Ectodermal cell (in vitro differentiated cells): ENCODE measurements around the gene NACC2.

Source experiments
- H3K27ac ChIP-seq: 2 replicates; pipeline ENCODE4 v1.7.0; 2013; ENCODE audit warnings: mild to moderate bottlenecking, low read depth, low read length; ENCODE audit not compliant: insufficient read depth, poor library complexity, severe bottlenecking
- H3K27me3 ChIP-seq: 2 replicates; pipeline ENCODE4 v1.7.0; 2013; ENCODE audit warnings: mild to moderate bottlenecking, low read length; ENCODE audit not compliant: insufficient read depth, control insufficient read depth, poor library complexity, severe bottlenecking
- H3K36me3 ChIP-seq: one replicate; pipeline ENCODE4 v1.7.0; 2013; ENCODE audit warnings: low read length; ENCODE audit not compliant: control insufficient read depth, insufficient read depth
- H3K4me1 ChIP-seq: one replicate; pipeline ENCODE4 v1.7.0; 2013; ENCODE audit warnings: low read length; ENCODE audit not compliant: control insufficient read depth, insufficient read depth
- H3K4me3 ChIP-seq: 2 replicates; pipeline ENCODE4 v1.7.0; 2013; ENCODE audit warnings: low read depth, low read length, control low read depth; ENCODE audit not compliant: insufficient read depth
- H3K9me3 ChIP-seq: 2 replicates; pipeline ENCODE4 v1.7.0; 2013; ENCODE audit warnings: mild to moderate bottlenecking, low read length, moderate library complexity; ENCODE audit not compliant: control insufficient read depth
- WGBS, 2 experiments: methylation state at CpG; one replicate each; pipeline ENCODE4 v1.1.7; 2013; ENCODE audit warnings: missing lambda C conversion rate in 2 of 2; 5-methylcytosine and 5-hydroxymethylcytosine counted together

NACC2 gene

DNA sequence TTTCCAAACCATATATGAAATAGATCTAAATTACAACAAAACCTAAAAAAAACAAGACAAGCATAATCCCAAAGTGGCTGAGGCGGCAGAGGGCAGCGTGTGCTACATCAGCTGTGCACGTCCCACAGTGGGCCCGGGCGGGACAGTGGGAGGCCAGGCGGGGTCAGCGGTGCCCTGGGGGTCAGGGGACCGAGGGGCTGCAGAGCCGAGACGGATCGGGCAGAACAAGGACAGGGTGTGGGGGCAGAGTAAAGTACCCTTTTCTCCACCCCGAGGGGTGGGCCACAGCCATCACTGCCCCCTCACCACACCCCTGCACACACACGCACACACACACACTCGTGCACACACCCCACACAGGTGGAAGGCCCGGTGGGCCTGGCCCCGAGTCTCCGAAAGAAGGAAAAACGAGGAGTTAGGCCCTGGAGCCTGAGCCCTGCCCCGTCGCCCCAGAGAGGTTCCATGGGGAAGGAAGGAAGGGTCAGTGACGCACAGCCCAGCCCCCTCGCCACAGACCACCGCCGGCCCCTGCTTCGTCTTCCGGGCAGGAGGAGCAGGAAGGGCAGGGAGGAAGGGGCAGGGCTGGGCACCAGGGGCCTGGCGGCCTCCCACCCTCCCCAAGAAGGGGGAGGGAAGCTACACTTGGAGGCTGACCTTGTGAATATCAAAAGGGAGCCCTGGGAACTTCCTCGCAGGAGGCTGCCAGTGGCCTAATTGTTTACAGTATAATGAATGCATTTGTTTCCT, 84.3 kb downstream of the NACC2 start:
- H3K27ac ChIP-seq: no peak overlapping the region
- WGBS, 2 experiments: 64 to 66% methylated on average over 27 to 28 of the region's 28 CpGs
- H3K36me3 ChIP-seq: no peaks in the 10 kb centered on the region
- H3K27me3 ChIP-seq: no peaks in the 10 kb centered on the region
- H3K4me3 ChIP-seq: no peak overlapping the region
- H3K4me1 ChIP-seq: peaks cover 38% of the 10 kb centered on the region
- no peaks in the 10 kb centered on the region for H3K9me3 ChIP-seq

DNA sequence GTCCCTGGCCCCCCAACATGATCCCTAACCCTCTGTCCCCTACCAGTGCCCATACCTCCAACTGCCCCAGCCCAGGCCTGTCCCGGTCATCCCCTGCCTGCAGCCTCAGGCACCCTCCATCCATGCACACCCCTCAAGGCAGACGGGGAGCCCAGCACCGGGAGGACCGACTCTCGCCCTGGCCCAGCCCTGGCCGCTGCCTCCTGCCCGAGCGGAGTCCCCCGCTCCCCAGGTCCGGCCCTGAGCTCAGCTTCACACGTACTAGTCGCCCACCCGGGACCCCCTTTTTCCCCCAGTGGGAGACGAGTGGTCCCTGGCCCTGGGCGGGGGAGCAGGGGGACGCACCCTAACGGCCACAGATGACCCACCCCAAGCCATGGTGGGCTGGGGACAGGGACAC, 84.9 kb downstream of the NACC2 start:
- H3K4me1 ChIP-seq: peaks cover 41% of the 10 kb centered on the region
- 93 to 94% methylated on average over 17 of the region's 17 CpGs for WGBS, 2 experiments
- H3K27ac ChIP-seq: no peak overlapping the region
- no peaks in the 10 kb centered on the region for H3K27me3 ChIP-seq
- no peak overlapping the region for H3K4me3 ChIP-seq
- no peaks in the 10 kb centered on the region for H3K9me3 ChIP-seq
- H3K36me3 ChIP-seq: no peaks in the 10 kb centered on the region

DNA sequence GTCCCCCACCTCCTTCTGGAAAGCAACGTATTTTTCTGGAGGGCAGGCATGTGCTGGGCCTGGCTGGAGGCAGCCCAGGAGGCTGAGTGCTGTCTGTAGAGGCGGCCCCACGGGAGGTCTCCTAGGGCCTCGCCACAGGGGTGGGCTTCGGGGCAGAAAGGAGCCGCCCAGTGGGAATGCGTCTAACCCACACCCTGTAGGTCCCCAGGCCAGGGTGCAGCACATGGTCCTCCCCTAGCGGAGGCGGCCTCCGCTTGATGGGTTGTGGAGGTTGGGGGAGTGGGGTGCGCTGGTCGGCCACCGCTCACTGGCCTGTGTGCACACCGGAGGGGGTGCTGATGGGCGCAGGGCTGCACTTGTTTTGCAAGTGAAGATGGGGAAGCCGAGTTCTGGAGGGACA, 85.6 kb downstream of the NACC2 start:
- WGBS, 2 experiments: 89 to 90% methylated on average over 16 of the region's 16 CpGs
- peaks cover 47% of the 10 kb centered on the region for H3K4me1 ChIP-seq
- H3K36me3 ChIP-seq: no peaks in the 10 kb centered on the region
- no peak overlapping the region for H3K4me3 ChIP-seq
- H3K27me3 ChIP-seq: no peaks in the 10 kb centered on the region
- H3K9me3 ChIP-seq: no peaks in the 10 kb centered on the region
- no peak overlapping the region for H3K27ac ChIP-seq

DNA sequence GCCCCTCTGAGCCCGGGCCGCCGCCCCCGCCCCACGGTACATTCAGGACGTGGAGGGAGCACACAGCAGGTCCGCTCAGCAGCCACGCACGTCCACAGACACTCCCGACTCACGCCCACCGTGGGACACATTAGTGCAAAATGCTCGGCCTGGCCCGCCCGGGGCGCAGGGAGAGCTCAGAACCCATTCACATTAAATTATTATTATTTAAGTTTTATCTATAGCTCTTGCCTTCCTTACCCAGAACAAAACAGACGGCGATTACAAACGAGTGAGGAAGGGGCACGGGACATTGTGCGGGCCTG, 86.4 kb downstream of the NACC2 start:
- peaks cover 56% of the 10 kb centered on the region for H3K4me1 ChIP-seq
- H3K27ac ChIP-seq: no peak overlapping the region

DNA sequence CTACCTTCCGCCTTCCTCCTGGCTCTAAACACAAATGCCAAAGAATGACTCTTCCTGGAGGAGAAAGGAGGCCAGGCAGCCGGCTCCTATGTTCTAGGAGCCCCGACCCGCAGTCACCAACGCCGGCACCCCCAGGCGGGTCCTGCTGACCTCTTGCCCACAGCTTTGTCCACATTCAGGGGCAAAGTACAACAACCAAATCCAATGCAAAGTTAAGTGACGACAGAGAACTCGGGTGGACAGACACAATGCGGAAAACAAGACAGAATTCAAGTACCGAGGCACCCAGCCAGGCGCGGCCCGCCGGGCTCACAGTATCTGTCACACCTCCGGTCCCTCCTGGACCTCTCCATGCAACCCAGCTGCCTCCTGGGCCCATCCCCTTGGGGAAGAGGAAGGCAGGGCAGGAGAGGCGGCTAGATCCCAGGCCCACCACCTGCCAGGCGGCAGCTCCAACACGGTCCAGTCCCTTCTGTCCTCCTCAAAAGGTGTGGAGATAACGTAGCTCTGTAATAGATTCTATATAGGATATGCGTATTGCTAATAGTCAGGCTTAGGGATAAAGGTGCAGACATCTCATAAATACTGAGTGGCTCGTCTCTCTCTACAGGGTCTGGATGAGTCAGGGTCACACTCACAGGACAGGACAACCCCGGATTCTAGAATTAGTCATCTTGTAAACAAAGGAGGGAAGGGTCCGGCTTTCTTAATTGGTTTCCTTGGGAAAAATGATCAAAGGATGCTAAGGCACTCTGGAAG, 87.0 kb downstream of the NACC2 start:
- 74 to 80% methylated on average over 24 of the region's 24 CpGs for WGBS, 2 experiments
- H3K4me1 ChIP-seq: peaks cover 61% of the 10 kb centered on the region

More for the DNA sequence above, 86.4 kb downstream of the NACC2 start:
- H3K4me3 ChIP-seq: no peak overlapping the region
- H3K36me3 ChIP-seq: no peaks in the 10 kb centered on the region
- H3K27me3 ChIP-seq: no peaks in the 10 kb centered on the region
- 89 to 90% methylated on average over 21 of the region's 21 CpGs for WGBS, 2 experiments
- H3K9me3 ChIP-seq: no peaks in the 10 kb centered on the region

DNA sequence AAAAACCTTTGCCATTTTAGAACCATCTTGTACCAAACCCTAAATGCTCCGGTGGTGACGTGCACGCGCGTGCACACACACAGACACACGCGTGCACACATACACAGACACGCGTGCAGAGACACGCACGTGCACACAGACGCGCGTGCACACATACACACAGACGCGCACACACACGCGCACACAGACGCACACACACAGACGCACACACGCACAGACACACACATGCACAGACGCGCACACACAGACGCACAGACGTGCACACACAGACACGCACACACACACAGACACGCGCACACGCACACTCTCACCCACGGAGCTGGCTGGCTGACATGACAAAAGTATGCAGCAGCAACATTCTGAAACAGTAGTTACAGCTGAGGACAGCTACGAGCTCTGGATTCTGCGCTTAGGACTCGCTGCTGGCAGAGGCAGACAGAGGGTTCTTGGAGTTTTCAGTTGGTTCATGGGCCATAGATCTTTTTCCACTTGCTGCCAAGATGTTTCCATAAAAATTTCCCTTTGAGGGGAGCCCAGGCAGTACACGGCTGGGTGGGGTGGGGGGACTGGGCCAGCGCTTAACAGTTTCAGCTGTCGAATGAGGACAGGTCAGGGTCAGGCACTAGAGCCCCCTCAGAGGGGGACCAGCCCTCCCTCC, 87.7 kb downstream of the NACC2 start:
- H3K36me3 ChIP-seq: no peaks in the 10 kb centered on the region
- H3K27me3 ChIP-seq: no peaks in the 10 kb centered on the region
- no peak overlapping the region for H3K4me3 ChIP-seq
- no peak overlapping the region for H3K27ac ChIP-seq
- H3K4me1 ChIP-seq: peaks cover 68% of the 10 kb centered on the region
- WGBS, 2 experiments: 90 to 92% methylated on average over 36 of the region's 36 CpGs
- no peaks in the 10 kb centered on the region for H3K9me3 ChIP-seq

More for the DNA sequence above, 87.0 kb downstream of the NACC2 start:
- H3K9me3 ChIP-seq: no peaks in the 10 kb centered on the region
- no peak overlapping the region for H3K4me3 ChIP-seq
- no peaks in the 10 kb centered on the region for H3K36me3 ChIP-seq
- H3K27ac ChIP-seq: no peak overlapping the region
- no peaks in the 10 kb centered on the region for H3K27me3 ChIP-seq

DNA sequence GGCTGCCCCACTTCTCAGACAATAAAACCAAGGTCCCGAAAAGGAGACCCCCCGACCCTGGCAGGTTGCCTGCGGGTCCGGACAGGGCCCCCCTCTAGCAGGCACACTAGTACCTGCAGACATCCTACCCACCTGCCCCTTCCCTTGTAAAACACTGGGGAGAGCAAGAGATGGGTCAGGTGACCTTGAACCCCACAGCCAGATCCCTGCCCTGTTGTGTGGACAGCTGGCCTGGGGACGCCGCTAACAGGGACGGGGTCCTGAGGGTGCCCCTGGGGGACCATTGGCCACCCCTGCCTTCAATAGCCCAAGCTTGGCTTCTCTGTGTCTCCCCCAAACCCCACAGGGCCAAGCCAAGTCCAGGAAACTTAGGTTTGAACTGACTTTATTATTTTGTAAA, 88.9 kb downstream of the NACC2 start:
- no peak overlapping the region for H3K4me3 ChIP-seq
- peaks cover 59% of the 10 kb centered on the region for H3K4me1 ChIP-seq
- 82 to 94% methylated on average over 7 of the region's 7 CpGs for WGBS, 2 experiments
- H3K36me3 ChIP-seq: no peaks in the 10 kb centered on the region
- no peaks in the 10 kb centered on the region for H3K9me3 ChIP-seq
- H3K27me3 ChIP-seq: no peaks in the 10 kb centered on the region
- no peak overlapping the region for H3K27ac ChIP-seq

DNA sequence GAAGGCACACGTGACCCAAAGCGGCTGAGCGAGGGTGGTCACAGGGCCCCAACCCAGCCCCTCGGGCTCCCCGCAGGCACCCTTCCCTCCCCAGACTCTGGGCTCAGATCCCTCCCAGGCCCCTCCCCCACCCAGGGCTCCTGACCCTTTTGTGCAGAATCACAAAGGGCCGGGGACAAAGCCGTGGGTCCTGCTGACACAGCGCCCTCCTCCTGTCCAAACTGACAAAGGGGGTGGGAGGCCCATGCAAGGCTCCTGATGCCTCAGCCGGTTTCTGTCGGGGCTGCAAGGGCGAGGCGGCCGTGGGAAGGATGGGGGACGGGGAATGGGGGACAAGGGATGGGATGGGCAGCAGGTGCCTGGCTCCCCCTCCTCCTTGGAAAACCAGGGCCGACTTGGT, 90.4 kb downstream of the NACC2 start:
- Histone ChIP-seq H3K27ac (peak overlapping the region; percentile 76), H3K4me3 (peak overlapping the region; percentile 2)
- 3 to 6% methylated on average over 15 of the region's 15 CpGs for WGBS, 2 experiments

DNA sequence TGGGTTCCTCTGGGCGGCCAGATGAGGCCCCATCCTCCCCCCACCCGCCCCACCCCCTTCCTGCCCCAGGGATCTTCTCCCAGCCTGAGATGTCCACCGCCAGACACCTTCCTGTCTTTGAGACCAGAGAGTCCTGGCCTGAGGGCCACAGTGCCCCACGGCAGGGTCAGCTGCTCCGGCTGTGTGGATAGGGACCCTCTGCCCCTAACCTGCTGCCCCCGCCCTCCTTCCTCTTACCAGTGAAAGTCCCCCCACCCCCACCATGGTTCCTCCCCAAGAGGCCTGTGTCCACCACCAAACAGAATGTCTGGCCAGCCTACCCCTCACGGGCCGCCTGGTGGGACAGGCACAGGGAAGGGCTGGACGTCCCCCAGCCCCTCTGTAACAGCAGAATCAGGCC, 90.9 kb downstream of the NACC2 start:
- Histone ChIP-seq H3K4me1 (peaks cover 50% of the 10 kb centered on the region), H3K36me3 (no peaks in the 10 kb centered on the region), H3K4me3 (no peak overlapping the region), H3K27ac (peak overlapping the region; percentile 76), H3K9me3 (no peaks in the 10 kb centered on the region), H3K27me3 (no peaks in the 10 kb centered on the region)
- 45 to 53% methylated on average over 8 to 9 of the region's 9 CpGs for WGBS, 2 experiments

More for the DNA sequence above, 90.4 kb downstream of the NACC2 start:
- H3K9me3 ChIP-seq: no peaks in the 10 kb centered on the region
- no peaks in the 10 kb centered on the region for H3K36me3 ChIP-seq
- H3K27me3 ChIP-seq: no peaks in the 10 kb centered on the region
- H3K4me1 ChIP-seq: peaks cover 50% of the 10 kb centered on the region
